Activated T-cell treated with anti-CD3 and anti-CD28 coated beads for 48 hours (primary cell): ENCODE data around the gene PLCD3.

Experiments
- DNase-seq: peaks from one replicate; pipeline ENCODE4 v3.0.0-alpha.2; 2020; ENCODE audit warnings: low read depth

PLCD3 gene, protein sequence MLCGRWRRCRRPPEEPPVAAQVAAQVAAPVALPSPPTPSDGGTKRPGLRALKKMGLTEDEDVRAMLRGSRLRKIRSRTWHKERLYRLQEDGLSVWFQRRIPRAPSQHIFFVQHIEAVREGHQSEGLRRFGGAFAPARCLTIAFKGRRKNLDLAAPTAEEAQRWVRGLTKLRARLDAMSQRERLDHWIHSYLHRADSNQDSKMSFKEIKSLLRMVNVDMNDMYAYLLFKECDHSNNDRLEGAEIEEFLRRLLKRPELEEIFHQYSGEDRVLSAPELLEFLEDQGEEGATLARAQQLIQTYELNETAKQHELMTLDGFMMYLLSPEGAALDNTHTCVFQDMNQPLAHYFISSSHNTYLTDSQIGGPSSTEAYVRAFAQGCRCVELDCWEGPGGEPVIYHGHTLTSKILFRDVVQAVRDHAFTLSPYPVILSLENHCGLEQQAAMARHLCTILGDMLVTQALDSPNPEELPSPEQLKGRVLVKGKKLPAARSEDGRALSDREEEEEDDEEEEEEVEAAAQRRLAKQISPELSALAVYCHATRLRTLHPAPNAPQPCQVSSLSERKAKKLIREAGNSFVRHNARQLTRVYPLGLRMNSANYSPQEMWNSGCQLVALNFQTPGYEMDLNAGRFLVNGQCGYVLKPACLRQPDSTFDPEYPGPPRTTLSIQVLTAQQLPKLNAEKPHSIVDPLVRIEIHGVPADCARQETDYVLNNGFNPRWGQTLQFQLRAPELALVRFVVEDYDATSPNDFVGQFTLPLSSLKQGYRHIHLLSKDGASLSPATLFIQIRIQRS

DNA sequence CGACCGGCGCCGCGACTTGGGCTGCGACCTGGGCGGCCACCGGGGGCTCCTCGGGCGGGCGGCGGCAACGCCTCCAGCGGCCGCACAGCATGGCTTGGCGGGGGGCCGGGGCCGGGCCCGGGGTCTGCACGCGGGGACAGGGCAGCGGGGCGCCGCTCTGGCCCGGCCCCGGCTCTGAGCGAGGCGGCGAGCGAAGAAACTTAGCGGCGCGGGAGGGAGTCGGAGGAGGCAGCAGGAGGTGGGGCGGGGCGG lies at the start of gene PLCD3:
TSS of gene PLCD3 (minus strand) at position 196 of the 252 bp plus-strand sequence. CDS start at position 91, 105 bp downstream.
- no peak for DNase-seq

DNA sequence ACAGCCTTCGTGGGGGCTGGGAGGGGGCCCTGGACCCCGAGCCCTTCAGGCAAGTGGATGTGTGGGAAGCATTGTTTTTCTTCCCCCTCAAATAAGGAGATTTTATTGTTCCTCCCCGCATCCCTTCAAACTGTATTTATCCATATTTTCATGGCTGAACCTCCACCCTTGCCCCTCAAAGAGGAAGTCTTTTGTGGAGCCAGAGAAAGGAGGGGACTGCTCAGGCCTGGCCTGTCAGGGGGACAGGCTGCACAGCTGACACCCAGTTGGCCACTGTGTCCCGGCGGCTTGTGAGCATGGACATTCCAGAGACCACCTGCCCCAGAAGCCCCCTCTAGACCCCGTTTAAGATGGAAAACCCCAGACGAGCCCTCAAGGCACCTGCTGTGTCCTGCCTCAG lies 45.2 kb upstream of the PLCD3 start:
- DNase-seq: no peak

DNA sequence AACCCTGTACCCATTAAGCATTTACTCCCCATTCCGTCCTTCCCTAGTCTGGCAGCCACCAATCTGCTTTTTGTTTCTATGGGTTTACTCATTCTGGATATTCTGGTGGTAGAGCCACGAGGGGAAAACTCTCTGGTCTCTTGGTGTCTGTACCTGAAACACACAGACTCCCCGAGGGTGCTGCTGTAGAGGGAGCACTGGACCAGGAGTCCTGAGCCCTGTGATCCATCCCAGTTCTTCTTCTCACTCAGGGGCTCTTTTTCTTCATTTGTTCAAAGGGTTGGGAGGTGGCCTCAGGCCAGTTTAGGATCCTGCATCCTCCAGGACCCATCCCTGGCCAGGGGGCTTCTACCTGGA lies 43.4 kb upstream of the PLCD3 start:
- no peak for DNase-seq

DNA sequence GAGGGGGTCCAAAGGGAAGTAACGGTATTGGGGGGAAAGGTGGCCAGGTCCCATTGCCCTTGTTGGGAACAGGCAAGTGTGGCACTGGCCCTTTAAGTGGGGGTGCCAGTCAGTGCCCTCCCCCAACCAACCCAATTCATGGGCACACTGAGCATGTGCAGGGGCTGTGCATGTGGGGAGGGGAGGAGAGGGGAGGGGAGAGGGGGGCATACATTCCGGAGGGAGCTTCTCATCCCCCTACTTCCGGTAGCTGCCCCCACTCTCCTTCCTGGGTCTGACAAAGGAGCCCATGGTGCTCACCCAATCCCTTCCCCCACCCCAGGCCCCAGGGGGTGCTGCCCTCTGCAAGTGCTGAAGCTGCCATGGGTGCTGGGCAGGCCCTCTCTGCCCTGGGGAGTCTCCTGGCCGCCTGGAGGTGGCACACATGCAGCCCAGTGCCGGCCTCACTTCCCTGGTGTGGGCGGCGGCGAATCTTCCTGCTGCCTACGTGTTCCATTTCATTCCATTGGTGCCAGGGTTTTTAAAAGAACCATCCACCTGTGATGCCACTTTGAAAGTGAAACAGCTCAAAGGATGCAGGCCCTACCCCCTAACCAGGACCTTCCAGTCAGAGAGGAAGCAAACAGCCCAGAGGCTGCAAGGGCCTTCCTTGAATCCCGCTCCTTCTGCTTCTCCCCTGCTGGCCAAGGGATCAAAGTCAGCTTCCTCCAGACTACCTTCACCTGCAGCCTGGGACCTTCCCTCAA lies 40.4 kb upstream of the PLCD3 start:
- peak; percentile 48 for DNase-seq

DNA sequence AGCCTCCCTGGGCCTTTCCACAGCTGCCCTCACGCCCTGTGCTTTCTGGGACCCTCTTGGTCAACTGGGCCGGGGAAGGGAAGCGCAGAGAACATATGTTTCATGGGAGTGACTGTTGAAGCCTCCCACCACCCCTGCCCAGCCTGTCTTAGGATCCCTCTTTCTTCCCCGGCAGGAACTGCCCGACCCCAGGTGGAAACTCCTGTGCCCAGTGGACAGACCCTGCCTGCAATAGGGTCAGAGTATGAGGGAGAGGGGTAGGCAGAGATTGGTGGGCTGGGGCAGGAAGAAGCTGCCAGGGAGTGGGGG lies 39.9 kb upstream of the PLCD3 start:
- no peak for DNase-seq

DNA sequence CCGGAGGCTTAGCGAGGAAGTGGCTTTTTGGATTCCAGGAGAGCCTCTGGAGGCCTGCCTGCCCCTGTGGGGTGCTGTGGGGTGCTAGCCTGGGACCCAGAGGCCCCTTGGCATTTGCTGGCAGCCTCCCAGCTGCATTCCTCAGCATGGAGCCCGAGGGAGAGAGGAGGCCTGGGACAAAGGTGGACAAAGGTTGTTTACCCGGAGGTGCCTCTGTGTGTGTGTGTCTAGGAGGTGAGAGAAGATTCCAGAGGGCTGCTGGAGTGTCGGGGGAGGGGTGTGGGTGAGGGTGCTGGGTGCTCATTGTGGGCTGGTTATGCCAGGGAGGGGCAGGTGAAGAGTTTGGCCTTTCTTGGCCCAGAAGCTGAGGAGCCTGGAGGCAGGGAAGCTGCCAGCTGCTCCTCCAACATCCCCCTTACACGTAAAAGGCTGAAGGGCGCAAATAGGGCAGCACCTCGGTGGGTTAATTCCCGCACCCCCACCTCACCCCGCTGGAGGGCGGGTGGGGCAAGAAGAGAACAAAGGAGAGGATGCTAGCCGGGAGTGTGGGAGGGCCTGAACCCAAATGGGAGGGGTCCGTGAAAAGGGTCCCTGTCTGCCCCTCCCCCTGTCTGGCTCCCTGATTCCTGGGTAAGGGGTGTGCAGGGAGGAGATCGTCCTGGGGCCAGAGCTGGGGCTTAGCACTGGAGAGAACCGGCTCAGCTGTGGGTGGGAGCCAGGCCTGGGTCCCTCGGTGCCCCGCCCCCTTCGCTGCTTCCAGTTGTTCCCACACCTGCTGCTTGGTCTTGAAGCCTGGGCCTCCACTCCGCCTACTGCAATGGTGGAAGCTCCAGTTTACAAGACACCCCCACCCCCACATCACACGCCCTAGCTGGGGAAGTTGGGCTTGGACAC lies 39.3 kb upstream of the PLCD3 start:
- DNase-seq: no peak

DNA sequence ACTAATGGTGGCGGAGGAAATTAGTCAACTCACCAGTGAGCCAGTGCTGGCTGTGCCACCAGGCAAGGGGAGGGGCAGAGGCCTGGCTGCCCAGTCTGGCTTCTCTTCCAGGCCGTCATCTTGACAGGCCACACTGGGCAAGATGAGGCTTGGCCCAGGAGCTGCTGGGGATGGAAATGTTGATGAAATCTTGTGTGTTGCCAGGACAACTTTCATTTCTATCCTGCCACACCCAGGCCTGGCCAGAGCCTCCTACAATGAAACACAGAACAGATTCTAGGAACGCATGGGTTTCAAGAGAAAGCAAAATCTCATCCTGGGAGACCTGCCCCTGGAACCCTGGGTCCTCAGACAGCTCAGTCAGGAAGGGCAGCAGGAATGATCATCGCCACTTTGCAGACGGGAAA lies 38.6 kb upstream of the PLCD3 start:
- no peak for DNase-seq

DNA sequence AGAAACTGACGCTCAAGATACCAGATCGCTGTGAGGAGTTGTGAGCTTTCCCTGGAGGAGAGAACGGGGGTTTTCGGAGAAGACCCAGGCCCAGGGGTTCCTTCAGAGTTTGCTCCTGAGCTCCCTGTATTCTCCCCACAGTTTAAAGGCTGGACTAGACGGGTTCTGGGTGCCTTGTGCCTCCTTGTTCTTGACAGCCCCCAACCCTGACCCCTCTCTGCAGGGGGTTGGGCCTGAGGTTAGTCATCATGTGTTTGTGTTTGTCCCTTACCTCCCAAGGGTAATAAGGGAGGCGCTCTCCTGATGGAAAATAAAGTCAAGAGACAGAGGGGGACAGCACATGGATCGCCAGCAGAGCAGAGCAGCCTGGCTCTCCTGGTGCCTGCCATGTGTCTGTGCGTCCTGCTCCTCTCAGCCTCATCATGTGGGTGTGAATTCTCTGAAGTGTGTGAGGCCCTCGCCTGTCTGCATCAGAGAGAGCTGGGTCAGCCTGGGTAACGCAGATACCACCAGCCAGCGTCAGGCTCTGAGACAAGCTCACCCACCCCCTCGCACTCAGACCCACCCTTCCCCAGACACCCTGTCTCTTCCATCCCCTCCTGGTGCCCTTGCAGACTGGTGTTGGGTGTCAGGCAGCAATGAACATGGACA lies 38.1 kb upstream of the PLCD3 start:
- DNase-seq: no peak

DNA sequence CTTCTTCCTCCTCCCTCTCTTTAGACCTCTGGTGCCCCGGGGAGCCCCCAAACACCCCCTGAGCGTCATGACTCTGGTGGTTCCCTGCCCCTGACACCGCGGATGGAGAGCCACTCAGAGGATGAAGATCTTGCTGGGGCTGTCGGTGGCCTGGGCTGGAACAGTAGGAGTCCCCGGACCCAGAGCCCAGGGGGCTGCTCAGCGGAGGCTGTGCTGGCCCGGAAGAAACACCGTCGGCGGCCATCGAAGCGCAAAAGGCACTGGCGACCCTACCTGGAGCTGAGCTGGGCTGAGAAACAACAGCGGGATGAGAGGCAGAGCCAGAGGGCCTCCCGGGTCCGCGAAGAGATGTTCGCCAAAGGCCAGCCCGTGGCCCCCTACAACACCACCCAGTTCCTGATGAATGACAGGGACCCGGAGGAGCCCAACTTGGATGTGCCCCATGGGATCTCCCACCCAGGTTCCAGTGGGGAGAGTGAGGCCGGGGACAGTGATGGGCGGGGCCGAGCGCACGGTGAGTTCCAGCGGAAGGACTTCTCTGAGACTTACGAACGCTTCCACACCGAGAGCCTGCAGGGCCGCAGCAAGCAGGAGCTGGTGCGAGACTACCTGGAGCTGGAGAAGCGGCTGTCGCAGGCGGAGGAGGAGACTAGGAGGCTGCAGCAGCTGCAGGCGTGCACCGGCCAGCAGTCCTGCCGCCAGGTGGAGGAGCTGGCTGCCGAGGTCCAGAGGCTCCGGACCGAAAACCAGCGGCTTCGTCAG lies 36.9 kb upstream of the PLCD3 start:
- DNase-seq: no peak

DNA sequence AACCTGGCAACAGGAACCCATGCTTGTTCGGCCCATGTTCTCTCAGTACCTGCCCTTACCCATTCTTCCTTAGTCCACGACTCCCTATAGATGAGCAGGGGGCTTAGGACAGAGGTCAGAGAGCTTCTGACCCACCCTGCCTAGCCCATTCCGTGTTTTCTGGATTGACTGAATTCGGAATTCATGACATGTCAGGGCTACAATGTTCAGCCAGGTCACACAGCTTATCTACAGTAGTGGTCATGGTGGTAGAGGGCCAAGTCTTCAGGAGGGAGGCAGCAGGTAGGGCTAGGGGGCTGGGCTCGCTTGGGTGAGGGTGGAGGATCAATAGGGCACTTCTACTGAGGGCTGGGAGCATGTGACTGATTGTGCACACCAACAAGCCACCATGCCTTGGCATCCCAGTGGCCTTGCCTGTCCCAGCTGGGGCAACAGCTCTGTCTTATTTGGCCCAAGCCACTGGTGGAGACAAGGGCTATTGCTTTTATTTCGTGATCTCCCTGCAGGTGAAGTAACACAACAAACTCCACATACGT lies 32.5 kb upstream of the PLCD3 start:
- no peak for DNase-seq

DNA sequence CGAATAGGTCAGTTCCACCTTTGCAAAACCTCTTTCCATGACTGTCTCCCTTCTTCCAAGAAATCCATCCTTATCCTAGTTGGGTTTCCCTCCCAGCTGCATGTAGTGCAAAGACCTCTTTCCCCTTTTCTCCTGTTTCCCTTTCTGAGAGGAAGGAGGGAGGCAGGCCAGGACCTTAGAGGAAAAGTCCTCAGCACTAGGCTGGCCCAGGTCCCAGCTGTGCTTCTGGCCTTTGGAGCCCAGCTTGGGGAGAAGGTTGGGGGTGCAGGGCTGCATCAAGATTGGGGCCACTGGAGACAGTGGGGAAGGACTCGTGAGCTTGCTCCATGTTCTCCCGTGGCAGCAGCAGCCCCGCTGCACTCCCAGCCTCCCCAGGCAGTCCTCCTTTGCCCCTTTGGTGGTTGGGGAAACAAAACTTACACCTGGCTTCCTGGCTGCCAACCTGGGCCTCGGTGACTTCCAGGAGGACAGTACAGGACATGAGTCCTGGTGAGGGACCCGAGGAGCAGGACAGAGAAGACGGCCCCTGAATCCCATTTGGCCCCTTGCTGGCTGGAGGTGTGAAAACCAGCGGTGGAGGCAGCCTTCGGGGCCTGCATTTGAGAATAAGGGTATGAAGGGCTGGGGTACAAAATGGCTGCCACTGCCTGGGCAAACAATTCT lies 29.8 kb upstream of the PLCD3 start:
- no peak for DNase-seq

DNA sequence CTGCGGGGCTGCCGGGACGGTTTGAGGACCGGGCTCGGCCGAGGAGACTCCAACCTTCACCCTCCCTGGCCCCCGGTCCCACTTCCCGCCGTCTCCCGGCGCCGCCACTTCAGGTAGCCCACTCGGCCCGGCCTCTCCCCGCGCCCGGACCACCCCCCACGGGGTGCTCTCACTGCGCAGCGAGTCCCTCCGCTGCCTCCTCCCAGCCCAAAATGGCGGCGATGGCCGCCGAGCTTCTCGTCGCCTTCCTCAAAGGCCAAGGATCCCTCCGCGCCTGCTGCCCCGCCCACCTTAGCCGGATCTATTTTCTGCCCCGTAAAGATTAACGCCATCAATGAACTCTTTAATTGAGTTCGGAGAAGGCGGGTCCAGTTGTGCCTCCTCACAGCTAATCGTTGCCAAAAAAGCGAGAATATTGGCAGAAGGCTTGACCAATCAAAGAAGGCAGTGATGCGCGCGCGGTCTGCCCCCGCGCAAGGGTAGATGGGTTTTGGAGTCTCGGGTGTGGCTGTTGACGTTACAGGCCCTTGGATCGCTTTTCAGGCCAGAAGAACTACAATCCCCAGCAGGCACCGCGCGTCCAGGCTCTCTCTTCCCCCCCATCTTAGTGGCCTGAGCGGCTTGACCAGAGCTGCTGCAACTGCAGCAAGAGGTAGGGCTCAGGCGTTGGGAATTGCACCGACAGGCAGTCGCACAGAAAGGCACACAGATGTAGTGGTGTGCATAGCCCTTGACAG lies 29.1 kb upstream of the PLCD3 start, which contains the start of gene HEXIM2:
TSS of gene HEXIM2 (plus strand) at position 588 of the 737 bp plus-strand sequence. CDS start 919 bp downstream, outside the sequence.
- DNase-seq: peak; percentile 92

DNA sequence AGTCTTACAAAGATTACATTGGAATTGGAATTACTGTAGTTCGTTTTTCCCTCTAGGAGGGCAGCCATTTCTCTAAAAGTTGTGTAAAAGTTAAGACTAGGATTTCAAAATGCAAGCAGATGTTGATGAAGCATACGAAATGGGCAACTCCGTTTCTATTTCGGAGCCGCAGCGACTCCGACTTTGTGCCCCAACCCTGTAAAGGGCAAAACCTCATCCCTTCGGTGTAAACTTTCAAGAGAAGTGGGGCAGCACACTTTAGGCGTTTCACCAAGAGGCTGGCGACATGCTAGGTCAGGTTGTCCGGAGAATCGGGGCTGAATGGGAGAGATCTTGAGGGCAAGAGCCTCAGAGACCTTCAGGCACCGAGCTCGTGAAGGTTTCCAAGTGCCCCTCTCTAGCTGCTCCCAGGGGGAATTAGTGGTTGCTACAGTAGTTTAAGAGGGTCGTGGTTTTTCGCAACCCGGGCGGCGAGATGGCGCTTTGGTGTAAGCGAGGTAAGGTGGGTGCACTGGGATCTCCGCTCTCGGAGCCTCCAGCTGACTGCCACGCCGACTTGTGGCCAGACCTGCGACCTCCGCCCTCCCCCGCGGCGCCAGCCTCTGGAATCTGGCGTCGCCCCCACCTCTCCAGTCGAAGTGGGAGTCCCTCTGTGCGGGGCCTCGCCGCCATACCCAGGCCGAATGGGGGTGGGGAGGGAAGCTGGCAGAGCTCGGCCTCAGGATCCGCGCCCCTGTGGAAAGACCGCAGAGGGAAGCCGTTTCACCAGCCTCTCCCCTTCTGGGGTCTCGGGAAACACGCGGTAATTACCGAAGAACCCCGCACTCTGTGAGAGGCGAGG lies 28.4 kb upstream of the PLCD3 start:
- peak; percentile 41 for DNase-seq

DNA sequence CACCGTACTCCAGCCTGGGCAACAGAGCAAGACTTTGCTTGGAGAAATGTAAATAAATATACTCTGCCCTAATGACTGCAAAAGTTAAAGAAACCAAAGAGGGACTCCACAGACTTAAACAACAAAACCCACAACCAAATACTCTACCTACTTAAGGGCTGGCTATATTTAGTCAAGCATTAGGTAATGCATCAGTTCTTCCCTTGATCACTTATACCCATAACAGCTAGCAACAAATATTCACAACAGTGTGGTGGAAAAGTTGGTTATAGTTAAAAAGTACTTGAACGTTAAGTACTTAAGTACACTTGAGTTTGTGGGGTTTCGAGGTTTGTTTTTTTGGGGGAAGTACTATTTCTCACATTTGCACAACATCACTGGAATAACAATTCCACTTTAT lies 23.9 kb upstream of the PLCD3 start:
- DNase-seq: no peak

DNA sequence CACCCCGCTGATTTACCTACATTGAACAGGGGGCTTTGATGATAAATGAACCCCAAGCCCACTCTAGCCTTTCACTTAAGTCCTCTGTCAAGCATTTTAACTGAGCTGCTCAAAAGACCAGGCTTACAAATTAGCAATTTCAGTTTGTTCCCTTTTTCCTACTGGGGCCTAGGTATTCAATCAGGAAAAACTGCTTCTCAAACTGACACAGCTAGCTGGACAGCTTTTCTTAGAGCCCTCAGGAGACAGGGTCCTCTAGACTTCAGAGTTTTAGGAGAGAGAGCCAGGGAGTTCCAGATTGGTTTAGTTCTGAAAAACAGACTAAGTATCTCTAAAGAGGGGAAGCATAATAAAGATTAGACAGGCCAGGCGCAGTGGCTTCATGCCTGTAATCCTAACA lies 23.2 kb upstream of the PLCD3 start:
- DNase-seq: no peak

DNA sequence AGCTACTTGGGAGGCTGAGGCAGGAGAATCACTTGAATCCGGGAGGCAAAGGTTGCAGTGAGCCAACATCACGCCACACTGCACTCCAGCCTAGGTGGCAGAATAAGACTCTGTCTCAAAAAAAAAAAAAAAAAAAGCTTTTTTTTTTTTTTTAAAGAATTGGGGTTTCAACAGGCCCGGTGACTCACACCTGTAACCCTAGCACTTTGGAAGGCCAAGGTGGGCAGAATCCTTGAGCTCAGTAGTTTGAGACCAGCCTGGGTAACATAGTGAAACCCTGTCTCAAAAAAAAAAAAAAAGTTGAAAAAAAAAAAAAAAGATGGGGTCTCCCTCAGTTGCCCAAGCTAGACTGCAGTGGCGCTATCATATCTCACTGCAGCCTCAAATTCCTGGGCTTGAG lies 22.7 kb upstream of the PLCD3 start:
- no peak for DNase-seq

DNA sequence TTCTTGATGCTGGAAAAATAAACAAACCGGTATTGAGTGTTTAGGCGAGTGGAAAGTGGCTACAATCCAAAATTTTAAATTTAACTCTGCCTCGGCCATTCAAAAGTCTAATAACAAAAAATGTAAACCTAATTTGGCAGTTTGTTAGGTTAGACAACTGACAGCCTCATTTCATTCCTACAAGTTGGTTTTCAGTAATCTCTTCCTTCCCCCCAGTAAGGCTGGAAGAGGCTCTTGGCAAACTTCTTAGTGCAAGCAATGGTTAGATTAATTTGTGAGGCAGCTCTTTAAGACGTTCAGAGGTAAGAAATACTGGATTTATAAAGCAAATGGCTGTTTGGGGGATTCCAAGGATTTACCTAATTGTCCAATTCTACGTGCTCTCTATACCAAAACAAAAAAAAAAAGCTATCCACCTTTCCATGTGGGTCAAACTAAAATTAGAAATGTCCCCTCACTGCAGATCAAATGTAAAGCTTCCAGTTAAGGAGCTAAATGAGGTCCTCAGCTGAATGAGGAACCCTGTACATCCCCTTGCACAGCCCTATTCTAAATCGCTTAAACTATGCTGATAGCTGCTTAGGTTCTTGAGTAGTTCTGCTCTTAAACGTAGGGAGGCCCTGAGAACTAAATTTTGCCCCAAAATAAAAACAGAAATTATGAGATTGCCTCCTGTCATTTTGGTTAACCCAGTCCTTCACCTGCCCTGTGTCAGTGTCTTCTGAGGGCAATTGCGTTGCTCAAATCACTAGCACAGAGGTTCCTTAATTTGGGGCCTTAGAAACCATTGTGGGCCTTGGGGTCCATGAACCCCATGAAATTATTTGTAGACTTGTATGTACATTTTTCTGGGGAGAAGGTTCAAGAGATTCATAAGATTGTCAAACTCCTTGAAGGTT lies 18.8 kb upstream of the PLCD3 start:
- DNase-seq: no peak
